ENCODE results near the gene DNPH1. TPM values are rescaled to one million over a fixed set of nuclear protein-coding genes. Genes with fewer than 3 reads are reported as not detected.

Gene DNPH1
- total RNA-seq, 1 donor: 92.9 TPM

- DNase-seq (ENCODE audit: low read depth in 2 of 3, low spot score in 2 of 3): no peak
These were observed 35.4 kb upstream of the DNPH1 start for GRCh38 chr6:43264599-43265145.

DNA sequence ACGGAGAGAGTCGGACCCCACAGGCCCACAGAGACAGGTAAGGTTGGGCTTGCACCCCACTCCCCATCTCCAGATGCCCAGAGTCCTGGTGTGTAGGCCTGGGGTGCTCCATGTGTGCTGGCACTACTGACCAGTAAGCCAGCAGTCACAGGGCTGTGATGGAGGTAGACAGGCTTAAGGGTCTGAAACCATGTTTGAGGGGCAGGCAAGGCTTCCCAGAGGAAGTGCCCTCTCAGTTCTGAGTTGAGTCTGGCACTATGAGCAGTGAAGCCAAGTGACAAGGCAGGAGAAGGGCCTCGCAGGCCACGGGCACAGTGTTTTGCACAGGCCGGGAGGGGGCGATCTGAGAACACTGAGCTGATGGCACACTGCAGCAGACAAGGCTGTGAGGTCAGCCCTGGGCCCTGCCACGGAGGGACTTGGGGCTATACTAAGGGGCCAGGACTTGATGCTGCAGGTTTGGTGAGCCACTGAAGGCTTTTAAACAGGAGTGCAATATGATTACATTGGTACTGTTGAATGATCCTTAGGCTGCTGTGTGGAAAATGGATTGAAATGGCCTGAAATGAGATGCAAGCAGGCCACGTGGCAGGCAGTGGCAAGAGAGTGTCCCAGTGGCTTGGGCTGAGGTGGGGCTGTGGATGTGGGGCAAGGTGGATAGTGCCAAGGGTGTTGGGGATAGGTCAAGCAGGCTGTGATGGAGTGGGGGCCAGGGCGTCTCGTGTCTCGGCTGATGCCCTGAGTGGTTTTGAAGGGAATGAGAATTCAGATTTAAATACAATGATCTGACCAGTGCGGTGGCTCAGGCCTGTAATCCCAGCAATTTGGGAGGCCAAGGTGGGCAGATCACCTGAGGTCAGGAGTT is 34.3 kb upstream of the DNPH1 start:
- DNase-seq (ENCODE audit: low read depth in 2 of 3, low spot score in 2 of 3): peak in 2 of 3 donors; percentile 73 to 85

DNA sequence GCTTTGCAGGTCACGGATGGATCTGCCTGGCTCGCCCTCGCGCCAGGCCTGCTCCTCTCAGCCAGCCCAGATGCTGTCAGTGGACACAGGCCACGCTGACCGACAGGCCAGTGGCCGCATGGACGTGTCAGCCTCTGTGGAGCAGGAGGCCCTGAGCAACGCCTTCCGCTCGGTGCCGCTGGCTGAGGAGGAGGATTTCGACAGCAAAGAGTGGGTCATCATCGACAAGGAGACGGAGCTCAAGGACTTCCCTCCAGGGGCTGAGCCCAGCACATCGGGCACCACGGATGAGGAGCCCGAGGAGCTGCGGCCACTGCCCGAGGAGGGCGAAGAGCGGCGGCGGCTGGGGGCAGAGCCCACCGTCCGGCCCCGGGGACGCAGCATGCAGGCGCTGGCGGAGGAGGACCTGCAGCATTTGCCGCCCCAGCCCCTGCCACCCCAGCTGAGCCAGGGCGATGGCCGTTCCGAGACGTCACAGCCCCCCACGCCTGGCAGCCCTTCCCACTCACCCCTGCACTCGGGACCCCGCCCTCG is 33.6 kb upstream of the DNPH1 start:
- DNase-seq (ENCODE audit: low read depth in 2 of 3, low spot score in 2 of 3): no peak

- DNase-seq (ENCODE audit: low read depth in 2 of 3, low spot score in 2 of 3): no peak
These were observed 32.9 kb upstream of the DNPH1 start for GRCh38 chr6:43262000-43262779.

DNA sequence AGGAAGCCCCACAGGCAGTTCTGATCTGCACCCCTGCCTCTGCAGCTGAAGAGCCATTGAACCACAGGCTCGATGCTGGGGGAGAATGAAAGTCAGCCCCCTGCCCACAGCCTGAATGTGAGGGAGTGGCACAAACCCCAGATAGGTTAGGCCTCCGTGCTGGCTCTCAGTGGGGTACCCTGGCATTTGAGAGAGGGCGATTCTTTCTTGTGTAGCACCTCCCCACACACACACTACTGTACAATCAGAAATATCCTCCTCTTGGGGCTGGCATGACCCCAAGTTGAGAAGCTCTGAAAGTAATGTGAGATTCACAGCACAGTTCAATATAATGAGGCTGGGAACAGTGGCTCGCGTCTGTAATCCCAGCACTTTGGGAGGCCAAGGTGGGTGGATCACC is 31.9 kb upstream of the DNPH1 start:
- DNase-seq (ENCODE audit: low read depth in 2 of 3, low spot score in 2 of 3): no peak

DNA sequence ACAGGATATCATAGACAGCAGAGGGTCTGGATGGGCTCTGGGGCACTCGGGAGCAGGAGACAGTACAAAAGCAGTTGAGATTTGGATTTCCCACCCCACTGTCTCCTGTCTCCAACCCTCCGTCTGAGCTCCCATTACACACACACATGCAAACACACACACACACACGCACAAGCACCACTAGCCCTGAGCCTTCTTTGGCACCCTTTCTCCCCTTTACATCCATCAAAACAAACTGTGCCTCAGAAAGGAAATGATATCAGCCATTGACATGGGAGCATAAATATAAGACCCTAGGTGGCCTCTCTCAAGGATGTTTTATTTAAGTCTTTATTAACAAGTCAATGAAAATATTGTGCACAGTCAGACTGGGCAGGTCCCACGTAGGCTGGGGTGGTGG is 31.5 kb upstream of the DNPH1 start:
- DNase-seq (ENCODE audit: low read depth in 2 of 3, low spot score in 2 of 3): no peak

DNA sequence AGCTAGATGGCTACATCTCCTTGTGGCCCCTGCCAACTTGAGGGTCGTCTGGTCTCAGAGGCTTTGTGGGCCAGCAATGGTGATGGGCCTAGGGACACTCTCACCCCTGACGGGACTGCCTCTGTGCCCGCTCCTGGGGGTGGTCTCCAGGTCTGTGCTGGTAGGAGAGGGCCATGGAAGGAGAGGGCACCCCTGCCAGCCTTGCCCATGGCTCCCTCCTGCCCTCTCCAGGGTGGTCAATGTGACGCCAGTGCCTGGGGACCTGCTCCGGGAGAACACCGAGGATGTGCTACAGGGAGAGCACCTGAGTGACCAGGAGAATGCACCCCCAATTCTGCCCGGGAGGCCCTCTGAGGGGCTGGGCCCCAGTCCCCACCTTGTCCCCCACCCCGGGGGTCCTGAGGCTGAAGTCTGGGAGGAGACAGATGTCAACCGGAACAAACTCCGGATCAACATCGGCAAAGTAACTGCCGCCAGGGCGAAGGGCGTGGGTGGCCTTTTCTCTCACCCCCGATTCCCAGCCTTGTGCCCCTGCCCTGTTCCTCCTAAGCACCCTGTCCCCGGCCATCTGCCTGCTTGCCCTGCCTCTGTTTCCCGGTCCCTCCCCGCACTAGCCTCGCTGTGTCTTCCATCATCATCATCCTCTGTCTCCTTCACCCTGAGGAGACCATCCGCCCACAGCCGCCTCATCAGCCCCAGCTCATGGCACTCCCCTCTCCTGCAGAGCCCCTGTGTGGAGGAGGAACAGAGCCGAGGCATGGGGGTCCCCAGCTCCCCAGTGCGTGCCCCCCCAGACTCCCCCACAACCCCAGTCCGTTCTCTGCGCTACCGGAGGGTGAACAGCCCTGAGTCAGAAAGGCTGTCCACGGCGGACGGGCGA is 29.8 kb upstream of the DNPH1 start:
- no peak for DNase-seq (ENCODE audit: low read depth in 2 of 3, low spot score in 2 of 3)

GRCh38 chr6:43258180-43258579 is 28.9 kb upstream of the DNPH1 start:
- DNase-seq (ENCODE audit: low read depth in 2 of 3, low spot score in 2 of 3): no peak

GRCh38 chr6:43257367-43258145 is 28.3 kb upstream of the DNPH1 start:
- DNase-seq (ENCODE audit: low read depth in 2 of 3, low spot score in 2 of 3): no peak

DNA sequence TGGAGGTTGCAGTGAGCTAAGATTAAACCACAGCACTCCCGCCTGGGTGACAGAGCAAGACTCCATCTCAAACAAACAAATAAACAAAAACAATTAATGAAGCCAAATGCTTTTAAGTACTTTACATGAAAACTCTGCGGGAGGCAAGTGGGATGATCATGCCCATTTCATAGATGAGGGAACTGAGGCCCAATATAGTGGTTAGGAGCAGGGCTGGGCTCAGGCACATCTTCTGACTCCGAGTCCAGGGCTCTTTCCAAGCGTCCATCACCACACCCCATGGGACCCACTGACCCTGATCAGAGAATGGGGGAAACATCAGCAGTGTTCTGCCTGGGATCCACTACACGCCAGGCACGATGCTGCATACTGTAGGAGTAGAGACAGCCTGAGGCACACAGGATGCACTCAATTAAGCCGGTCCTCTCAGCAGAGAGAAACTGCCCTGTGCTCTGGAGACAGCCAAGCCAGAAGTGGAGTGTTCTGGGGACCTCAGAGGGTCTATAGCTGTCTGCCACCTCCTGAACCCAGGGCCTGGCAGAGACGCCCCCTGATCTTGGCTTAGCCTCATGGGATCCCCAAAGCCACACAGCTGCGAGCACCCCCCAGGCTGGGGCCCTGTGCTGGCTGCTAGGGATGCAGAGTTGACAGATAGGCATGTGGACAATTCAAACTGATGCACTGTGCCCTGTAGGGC is 27.5 kb upstream of the DNPH1 start:
- DNase-seq (ENCODE audit: low read depth in 2 of 3, low spot score in 2 of 3): no peak

DNA sequence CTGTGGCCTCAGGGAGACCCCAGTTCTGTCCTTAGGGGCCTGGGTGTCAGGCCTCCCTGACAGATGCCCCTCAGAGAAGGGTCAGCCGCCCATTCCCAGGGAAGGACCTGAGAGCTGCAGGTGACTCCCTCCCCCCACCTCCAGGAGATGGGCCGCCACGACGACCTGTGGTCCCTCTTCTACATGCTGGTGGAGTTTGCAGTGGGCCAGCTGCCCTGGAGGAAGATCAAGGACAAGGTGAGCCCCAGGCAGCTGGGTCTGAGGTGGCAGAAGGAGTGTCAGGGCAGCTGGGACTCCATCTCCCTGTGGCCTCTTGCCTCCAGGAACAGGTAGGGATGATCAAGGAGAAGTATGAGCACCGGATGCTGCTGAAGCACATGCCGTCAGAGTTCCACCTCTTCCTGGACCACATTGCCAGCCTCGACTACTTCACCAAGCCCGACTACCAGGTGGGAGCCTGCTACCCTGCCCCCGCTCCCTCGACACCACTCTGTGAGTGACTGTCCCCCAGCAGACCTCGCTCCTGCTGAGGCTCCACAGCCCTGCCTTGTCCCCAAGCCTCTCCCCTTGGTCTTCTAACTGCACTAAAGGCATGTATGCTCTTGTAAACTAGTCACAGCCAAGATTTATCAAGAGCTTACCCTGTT is 26.2 kb upstream of the DNPH1 start:
- DNase-seq (ENCODE audit: low read depth in 2 of 3, low spot score in 2 of 3): no peak

- DNase-seq (ENCODE audit: low read depth in 2 of 3, low spot score in 2 of 3): no peak
These were observed 25.6 kb upstream of the DNPH1 start for GRCh38 chr6:43254846-43255245.

- no peak for DNase-seq (ENCODE audit: low read depth in 2 of 3, low spot score in 2 of 3)
These were observed 25.0 kb upstream of the DNPH1 start for GRCh38 chr6:43254138-43254817.

GRCh38 chr6:43253401-43253800 is 24.1 kb upstream of the DNPH1 start:
- no peak for DNase-seq (ENCODE audit: low read depth in 2 of 3, low spot score in 2 of 3)

- no peak for DNase-seq (ENCODE audit: low read depth in 2 of 3, low spot score in 2 of 3)
These were observed 21.7 kb upstream of the DNPH1 start for GRCh38 chr6:43250992-43251373.

- DNase-seq (ENCODE audit: low read depth in 2 of 3, low spot score in 2 of 3): no peak
These were observed 19.5 kb upstream of the DNPH1 start for GRCh38 chr6:43248791-43249190.

DNA sequence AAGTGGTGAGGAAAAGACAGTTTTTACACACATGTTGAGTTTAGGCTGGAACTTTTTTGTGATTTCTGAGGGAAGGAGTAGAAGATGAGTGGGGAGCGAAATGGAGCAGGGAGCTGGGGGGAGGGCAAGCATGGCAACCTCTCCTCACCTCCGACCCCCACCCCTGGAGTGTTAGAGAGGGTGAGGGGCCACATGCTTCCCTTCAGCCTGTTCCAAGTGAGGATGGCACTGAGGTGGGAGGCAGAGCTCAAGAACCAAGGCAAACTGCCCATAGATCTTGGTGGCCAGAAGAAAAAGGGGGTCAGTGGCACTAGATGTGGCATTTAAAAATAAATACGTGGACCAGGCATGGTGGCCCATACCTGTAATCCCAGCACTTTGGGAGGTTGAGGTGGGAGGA is 18.8 kb upstream of the DNPH1 start:
- DNase-seq (ENCODE audit: low read depth in 2 of 3, low spot score in 2 of 3): no peak
